Astrocyte (in vitro differentiated cells and primary cell): ENCODE data around the gene PRKG1. TPM values are rescaled to one million over a fixed set of nuclear protein-coding genes. Genes with fewer than 3 reads are reported as not detected.

Experiments used
- DNase-seq: peaks from one replicate; pipeline ENCODE4 v3.0.0-alpha.2; 2010; ENCODE audit warnings: low read depth
- FAIRE-seq: peaks from 2 replicates; lab custom pipeline; 2011; peaks lifted over from hg19 to GRCh38; lab: Jason Lieb, UNC
- H2AFZ ChIP-seq: 2 replicates; pipeline ENCODE4 v1.6.0; 2012; ENCODE audit warnings: low read depth, low read length, inconsistent platforms
- H3K27ac ChIP-seq: 2 replicates; pipeline ENCODE4 v1.5.1; 2011; ENCODE audit warnings: low read depth, low read length, inconsistent platforms
- H3K27me3 ChIP-seq: 2 replicates; pipeline ENCODE4 v1.6.0; 2011; ENCODE audit warnings: low read length, inconsistent platforms; ENCODE audit not compliant: insufficient read depth
- H3K36me3 ChIP-seq: 2 replicates; pipeline ENCODE4 v1.5.1; 2011; ENCODE audit warnings: low read length, inconsistent platforms; ENCODE audit not compliant: insufficient read depth
- H3K4me1 ChIP-seq: 2 replicates; pipeline ENCODE4 v1.5.1; 2011; ENCODE audit warnings: low read length, inconsistent platforms; ENCODE audit not compliant: insufficient read depth
- H3K4me2 ChIP-seq: 2 replicates; pipeline ENCODE4 v1.6.0; 2012; ENCODE audit warnings: low read length, inconsistent platforms
- H3K4me3 ChIP-seq: 2 replicates; pipeline ENCODE4 v1.5.1; 2011; ENCODE audit warnings: low read depth, mild to moderate bottlenecking, low read length, inconsistent platforms; ENCODE audit not compliant: insufficient read depth
- H3K79me2 ChIP-seq: 2 replicates; pipeline ENCODE4 v1.6.0; 2012; ENCODE audit warnings: mild to moderate bottlenecking, low read length, inconsistent platforms; ENCODE audit not compliant: insufficient read depth
- H3K9ac ChIP-seq: 2 replicates; pipeline ENCODE4 v1.6.0; 2012; ENCODE audit warnings: mild to moderate bottlenecking, low read length, inconsistent platforms
- H3K9me3 ChIP-seq: 2 replicates; pipeline ENCODE4 v1.5.1; 2012; ENCODE audit warnings: low read depth, mild to moderate bottlenecking, low read length, inconsistent platforms; ENCODE audit not compliant: insufficient read depth
- H4K20me1 ChIP-seq: 2 replicates; pipeline ENCODE4 v1.6.0; 2012; ENCODE audit warnings: low read length, inconsistent platforms; ENCODE audit not compliant: insufficient read depth
- H3K27ac Mint-ChIP-seq: one replicate; pipeline ENCODE4 v1.8.0; 2021; ENCODE audit warnings: mild to moderate bottlenecking, mixed read lengths; ENCODE audit not compliant: unreplicated experiment
- H3K27me3 Mint-ChIP-seq: one replicate; pipeline ENCODE4 v1.8.0; 2021; ENCODE audit warnings: low read depth, mixed read lengths; ENCODE audit not compliant: unreplicated experiment
- H3K36me3 Mint-ChIP-seq: one replicate; pipeline ENCODE4 v1.8.0; 2021; ENCODE audit warnings: low read depth, mixed read lengths; ENCODE audit not compliant: unreplicated experiment
- H3K4me1 Mint-ChIP-seq: one replicate; pipeline ENCODE4 v1.8.0; 2021; ENCODE audit warnings: low read depth, mixed read lengths; ENCODE audit not compliant: unreplicated experiment
- H3K4me3 Mint-ChIP-seq: one replicate; pipeline ENCODE4 v1.8.0; 2021; ENCODE audit warnings: mild to moderate bottlenecking, moderate library complexity, mixed read lengths; ENCODE audit not compliant: unreplicated experiment
- H3K9me3 Mint-ChIP-seq: one replicate; pipeline ENCODE4 v1.8.0; 2021; ENCODE audit warnings: mild to moderate bottlenecking, mixed read lengths; ENCODE audit not compliant: unreplicated experiment
- EZH2 ChIP-seq: IDR thresholded peaks from 2 replicates; pipeline ENCODE4 v1.6.1; 2012; ENCODE audit warnings: mild to moderate bottlenecking, low read length, inconsistent platforms; ENCODE audit not compliant: insufficient read depth
- total RNA-seq: library from RNA; stranded (reverse); gene quantifications from 2 replicates; pipeline ENCODE4 v1.2.1, GENCODE V29; 2021
- TF ChIP-seq, protein P1 (sequence below): IDR thresholded peaks from 2 replicates; pipeline ENCODE4 v1.5.1; 2011; ENCODE audit warnings: low read depth, mild to moderate bottlenecking, inconsistent platforms, low read length, moderate library complexity; ENCODE audit not compliant: insufficient read depth

Gene PRKG1
- total RNA-seq, 1 donor from 2014 or later: 3.1 TPM

- Mint-ChIP-seq H3K4me1 (peaks cover 2% of the 10 kb centered on the region), H3K27me3 (no peaks in the 10 kb centered on the region), H3K9me3 (no peaks in the 10 kb centered on the region), H3K4me3 (no peak overlapping the region), H3K27ac (no peak overlapping the region), H3K36me3 (no peaks in the 10 kb centered on the region)
- Histone ChIP-seq H3K4me2 (no peak overlapping the region), H2AFZ (no peak overlapping the region), H3K27me3 (no peaks in the 10 kb centered on the region), H3K9me3 (no peaks in the 10 kb centered on the region), H3K9ac (no peak overlapping the region), H3K79me2 (no peaks in the 10 kb centered on the region), H3K27ac (no peak overlapping the region), H3K4me1 (peaks cover 2% of the 10 kb centered on the region), H3K36me3 (no peaks in the 10 kb centered on the region), H3K4me3 (no peak overlapping the region), H4K20me1 (no peaks in the 10 kb centered on the region)
- TF ChIP-seq, protein P1, sequence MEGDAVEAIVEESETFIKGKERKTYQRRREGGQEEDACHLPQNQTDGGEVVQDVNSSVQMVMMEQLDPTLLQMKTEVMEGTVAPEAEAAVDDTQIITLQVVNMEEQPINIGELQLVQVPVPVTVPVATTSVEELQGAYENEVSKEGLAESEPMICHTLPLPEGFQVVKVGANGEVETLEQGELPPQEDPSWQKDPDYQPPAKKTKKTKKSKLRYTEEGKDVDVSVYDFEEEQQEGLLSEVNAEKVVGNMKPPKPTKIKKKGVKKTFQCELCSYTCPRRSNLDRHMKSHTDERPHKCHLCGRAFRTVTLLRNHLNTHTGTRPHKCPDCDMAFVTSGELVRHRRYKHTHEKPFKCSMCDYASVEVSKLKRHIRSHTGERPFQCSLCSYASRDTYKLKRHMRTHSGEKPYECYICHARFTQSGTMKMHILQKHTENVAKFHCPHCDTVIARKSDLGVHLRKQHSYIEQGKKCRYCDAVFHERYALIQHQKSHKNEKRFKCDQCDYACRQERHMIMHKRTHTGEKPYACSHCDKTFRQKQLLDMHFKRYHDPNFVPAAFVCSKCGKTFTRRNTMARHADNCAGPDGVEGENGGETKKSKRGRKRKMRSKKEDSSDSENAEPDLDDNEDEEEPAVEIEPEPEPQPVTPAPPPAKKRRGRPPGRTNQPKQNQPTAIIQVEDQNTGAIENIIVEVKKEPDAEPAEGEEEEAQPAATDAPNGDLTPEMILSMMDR: peak; percentile 4
- TF ChIP-seq EZH2: no peak
- FAIRE-seq: no peak
- DNase-seq: no peak
Measured at GRCh38 chr10:51368943-51369342, 294.7 kb downstream of the PRKG1 start.

DNA sequence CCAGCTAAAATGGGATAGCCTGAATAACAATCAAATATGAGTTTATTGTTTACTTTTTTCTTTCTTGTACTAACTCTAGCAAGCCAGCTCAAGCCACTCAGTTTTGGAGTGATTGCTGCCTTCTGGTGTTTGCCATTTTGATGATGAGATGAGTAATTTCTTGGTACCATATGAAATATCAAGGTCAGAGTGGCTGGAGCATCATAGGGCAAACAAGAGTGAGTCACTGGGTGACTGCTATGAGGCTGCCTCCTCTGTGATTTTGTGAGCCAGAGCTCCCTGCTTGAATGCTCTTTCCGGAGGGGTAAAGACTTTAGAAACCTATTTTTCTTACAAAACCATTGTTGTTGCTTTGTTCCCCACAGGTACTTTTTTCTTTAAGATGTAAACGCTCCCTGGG is 295.6 kb downstream of the PRKG1 start:
- Histone ChIP-seq H3K4me3 (no peak overlapping the region), H3K27ac (no peak overlapping the region), H3K79me2 (no peaks in the 10 kb centered on the region), H3K4me1 (peaks cover 2% of the 10 kb centered on the region), H3K27me3 (no peaks in the 10 kb centered on the region), H2AFZ (no peak overlapping the region), H3K36me3 (no peaks in the 10 kb centered on the region), H3K9ac (no peak overlapping the region), H3K9me3 (no peaks in the 10 kb centered on the region), H3K4me2 (no peak overlapping the region), H4K20me1 (no peaks in the 10 kb centered on the region)
- Mint-ChIP-seq H3K36me3 (no peaks in the 10 kb centered on the region), H3K4me1 (peaks cover 2% of the 10 kb centered on the region), H3K4me3 (no peak overlapping the region), H3K27me3 (no peaks in the 10 kb centered on the region), H3K27ac (peak overlapping the region; percentile 18), H3K9me3 (no peaks in the 10 kb centered on the region)
- FAIRE-seq: peak; percentile 64
- no peak for TF ChIP-seq EZH2
- TF ChIP-seq, protein P1: no peak
- DNase-seq: peak; percentile 41

DNA sequence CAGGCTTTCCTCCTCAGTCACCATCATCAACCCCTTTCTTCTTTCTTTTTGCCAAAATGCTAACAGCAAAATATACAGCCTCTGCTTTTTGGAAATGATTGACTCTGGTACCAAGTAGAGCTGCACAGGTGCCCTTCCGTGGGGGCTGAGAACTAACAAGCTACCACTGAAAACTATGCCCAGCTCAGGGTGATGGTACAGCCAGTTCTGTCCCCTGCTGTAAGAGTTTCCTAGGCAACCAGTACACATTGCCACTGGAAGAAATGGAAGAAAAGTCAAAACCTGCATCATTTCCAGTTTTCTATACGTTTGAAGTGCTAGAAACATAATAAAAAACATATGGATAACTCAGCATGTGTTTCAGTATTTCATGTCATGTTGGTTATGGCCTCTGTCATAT is 297.5 kb downstream of the PRKG1 start:
- no peak for FAIRE-seq
- no peak overlapping the region for H3K27ac Mint-ChIP-seq

More for the DNA sequence above, 297.5 kb downstream of the PRKG1 start:
- no peak for TF ChIP-seq EZH2
- TF ChIP-seq, protein P1: no peak
- Mint-ChIP-seq H3K4me1 (peaks cover 2% of the 10 kb centered on the region), H3K4me3 (no peak overlapping the region), H3K27me3 (no peaks in the 10 kb centered on the region), H3K36me3 (no peaks in the 10 kb centered on the region), H3K9me3 (no peaks in the 10 kb centered on the region)
- Histone ChIP-seq H3K27ac (no peak overlapping the region), H3K27me3 (no peaks in the 10 kb centered on the region), H4K20me1 (no peaks in the 10 kb centered on the region), H3K4me2 (no peak overlapping the region), H3K9ac (no peak overlapping the region), H3K9me3 (no peaks in the 10 kb centered on the region), H3K79me2 (no peaks in the 10 kb centered on the region), H2AFZ (no peak overlapping the region), H3K36me3 (no peaks in the 10 kb centered on the region), H3K4me3 (no peak overlapping the region), H3K4me1 (peaks cover 2% of the 10 kb centered on the region)
- no peak for DNase-seq
